ENCODE measurements around the gene HMGA1. TPM values are rescaled to one million over a fixed set of nuclear protein-coding genes. Genes with fewer than 3 reads are reported as not detected.

The HMGA1 gene
- total and polyA plus RNA-seq, 2 experiments from 2014 or later, result 43.4 to 69.0 TPM

DNA sequence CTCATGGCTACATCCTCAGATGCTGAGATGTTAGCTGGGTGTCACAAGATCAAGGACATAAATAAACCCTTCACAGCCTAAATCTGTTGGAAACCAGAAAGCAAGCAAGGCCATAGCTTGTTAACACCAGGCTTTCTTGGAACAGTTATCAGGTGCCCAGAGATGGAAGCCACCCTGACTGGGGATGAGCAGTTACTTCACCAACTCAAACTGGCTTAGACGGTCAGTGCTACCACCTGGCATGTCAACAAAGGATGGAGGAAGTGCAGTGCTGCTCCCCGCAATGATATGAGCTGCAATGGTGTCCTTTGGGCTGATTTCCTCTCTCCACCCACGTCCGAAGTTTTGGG is 41.1 kb downstream of the HMGA1 start:
- Histone ChIP-seq H3K4me1 (ENCODE audit: insufficient read depth) (no peaks in the 10 kb centered on the region), H3K9me2 (replicated peaks; ENCODE audit: insufficient read depth) (no peaks in the 10 kb centered on the region), H3K4me2 (no peak overlapping the region), H3K27ac (no peak overlapping the region), H3K4me3 (no peak overlapping the region), H3K79me2 (no peaks in the 10 kb centered on the region), H2AFZ (no peak overlapping the region), H3K27me3 (no peaks in the 10 kb centered on the region), H4K20me1 (ENCODE audit: insufficient read depth, poor library complexity, severe bottlenecking) (no peaks in the 10 kb centered on the region), H3K36me3 (replicated peaks; ENCODE audit: insufficient read depth, low read depth) (no peaks in the 10 kb centered on the region), H3K9me3 (ENCODE audit: low read depth) (no peaks in the 10 kb centered on the region)
- WGBS (ENCODE audit: low lambda C conversion rate, missing lambda C conversion rate), result 92% methylated on average over 4 of the region's 4 CpGs
- no peak for DNase-seq (ENCODE audit: low spot score)
- TF ChIP-seq EZH2phosphoT487 (IDR thresholded peaks at IDR 0.05; ENCODE audit: low read depth, severe bottlenecking, unreplicated experiment), result no peak
- no peak for TF ChIP-seq EZH2 (IDR thresholded peaks at IDR 0.05; ENCODE audit: borderline replicate concordance)
- TF ChIP-seq, protein P1, sequence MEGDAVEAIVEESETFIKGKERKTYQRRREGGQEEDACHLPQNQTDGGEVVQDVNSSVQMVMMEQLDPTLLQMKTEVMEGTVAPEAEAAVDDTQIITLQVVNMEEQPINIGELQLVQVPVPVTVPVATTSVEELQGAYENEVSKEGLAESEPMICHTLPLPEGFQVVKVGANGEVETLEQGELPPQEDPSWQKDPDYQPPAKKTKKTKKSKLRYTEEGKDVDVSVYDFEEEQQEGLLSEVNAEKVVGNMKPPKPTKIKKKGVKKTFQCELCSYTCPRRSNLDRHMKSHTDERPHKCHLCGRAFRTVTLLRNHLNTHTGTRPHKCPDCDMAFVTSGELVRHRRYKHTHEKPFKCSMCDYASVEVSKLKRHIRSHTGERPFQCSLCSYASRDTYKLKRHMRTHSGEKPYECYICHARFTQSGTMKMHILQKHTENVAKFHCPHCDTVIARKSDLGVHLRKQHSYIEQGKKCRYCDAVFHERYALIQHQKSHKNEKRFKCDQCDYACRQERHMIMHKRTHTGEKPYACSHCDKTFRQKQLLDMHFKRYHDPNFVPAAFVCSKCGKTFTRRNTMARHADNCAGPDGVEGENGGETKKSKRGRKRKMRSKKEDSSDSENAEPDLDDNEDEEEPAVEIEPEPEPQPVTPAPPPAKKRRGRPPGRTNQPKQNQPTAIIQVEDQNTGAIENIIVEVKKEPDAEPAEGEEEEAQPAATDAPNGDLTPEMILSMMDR (IDR thresholded peaks at IDR 0.05; ENCODE audit: poor library complexity), result no peak

DNA sequence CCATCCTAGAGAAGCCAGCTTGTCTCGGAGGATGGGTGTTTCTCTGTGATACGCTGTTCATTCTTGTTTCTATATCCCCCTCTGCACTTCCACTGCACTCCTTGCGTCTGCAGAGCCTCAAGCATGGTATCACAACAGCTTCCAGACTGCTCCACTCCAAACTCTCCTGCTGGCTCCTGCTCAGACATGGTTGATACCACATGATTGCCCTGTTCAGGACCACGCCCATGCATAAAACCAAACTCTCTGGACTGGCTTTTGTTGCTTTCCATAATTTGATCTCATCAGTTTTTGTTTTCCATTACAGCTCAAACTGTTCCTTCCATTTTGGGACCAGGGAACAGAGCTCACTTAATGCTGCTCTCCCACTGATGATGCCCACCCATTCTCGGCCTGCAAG is 42.2 kb downstream of the HMGA1 start:
- Histone ChIP-seq H4K20me1 (ENCODE audit: insufficient read depth, poor library complexity, severe bottlenecking) (no peaks in the 10 kb centered on the region), H3K9me2 (replicated peaks; ENCODE audit: insufficient read depth) (no peaks in the 10 kb centered on the region), H3K9me3 (ENCODE audit: low read depth) (no peaks in the 10 kb centered on the region), H3K27ac (no peak overlapping the region), H3K4me2 (no peak overlapping the region), H3K4me3 (no peak overlapping the region), H3K4me1 (ENCODE audit: insufficient read depth) (no peaks in the 10 kb centered on the region), H3K79me2 (no peaks in the 10 kb centered on the region), H3K27me3 (no peaks in the 10 kb centered on the region), H3K36me3 (replicated peaks; ENCODE audit: insufficient read depth, low read depth) (no peaks in the 10 kb centered on the region), H2AFZ (no peak overlapping the region)
- TF ChIP-seq EZH2phosphoT487 (IDR thresholded peaks at IDR 0.05; ENCODE audit: low read depth, severe bottlenecking, unreplicated experiment), result no peak
- TF ChIP-seq EZH2 (IDR thresholded peaks at IDR 0.05; ENCODE audit: borderline replicate concordance), result no peak
- TF ChIP-seq, protein P1 (IDR thresholded peaks at IDR 0.05; ENCODE audit: poor library complexity), result no peak
- WGBS (ENCODE audit: low lambda C conversion rate, missing lambda C conversion rate), result 91% methylated on average over 5 of the region's 5 CpGs
- no peak for DNase-seq (ENCODE audit: low spot score)

DNA sequence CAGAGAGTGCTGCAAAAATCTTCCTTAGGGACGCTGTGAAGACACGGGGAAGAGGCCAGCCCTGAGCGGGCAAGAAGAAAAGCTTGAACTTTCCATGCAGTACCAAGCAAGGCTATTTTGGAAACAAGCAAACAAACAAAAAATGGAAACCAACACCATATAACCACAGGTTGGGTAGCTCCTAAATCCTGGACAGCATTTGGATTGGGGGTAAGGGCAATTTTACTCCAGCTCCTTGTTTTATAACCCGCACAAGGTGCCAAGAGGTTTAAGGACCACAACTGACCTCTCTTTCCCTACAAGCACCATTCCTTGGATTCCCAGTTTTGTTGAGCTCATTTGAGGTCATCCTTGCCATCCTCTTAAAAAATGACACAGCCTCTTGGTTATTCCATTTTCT is 43.5 kb downstream of the HMGA1 start:
- WGBS (ENCODE audit: low lambda C conversion rate, missing lambda C conversion rate), result 95% methylated on average over 4 of the region's 4 CpGs

More for the DNA sequence above, 43.5 kb downstream of the HMGA1 start:
- no peak overlapping the region for H3K4me2 ChIP-seq
- no peaks in the 10 kb centered on the region for H3K27me3 ChIP-seq
- TF ChIP-seq EZH2phosphoT487 (IDR thresholded peaks at IDR 0.05; ENCODE audit: low read depth, severe bottlenecking, unreplicated experiment) (no peak), EZH2 (IDR thresholded peaks at IDR 0.05; ENCODE audit: borderline replicate concordance) (no peak)
- TF ChIP-seq, protein P1 (IDR thresholded peaks at IDR 0.05; ENCODE audit: poor library complexity), result no peak
- no peak overlapping the region for H3K4me3 ChIP-seq
- no peaks in the 10 kb centered on the region for H3K9me3 ChIP-seq (ENCODE audit: low read depth)
- no peaks in the 10 kb centered on the region for H3K4me1 ChIP-seq (ENCODE audit: insufficient read depth)
- no peak for DNase-seq (ENCODE audit: low spot score)
- no peaks in the 10 kb centered on the region for H3K9me2 ChIP-seq (replicated peaks; ENCODE audit: insufficient read depth)
- no peaks in the 10 kb centered on the region for H3K36me3 ChIP-seq (replicated peaks; ENCODE audit: insufficient read depth, low read depth)
- H4K20me1 ChIP-seq (ENCODE audit: insufficient read depth, poor library complexity, severe bottlenecking), result no peaks in the 10 kb centered on the region
- no peaks in the 10 kb centered on the region for H3K79me2 ChIP-seq
- no peak overlapping the region for H2AFZ ChIP-seq
- no peak overlapping the region for H3K27ac ChIP-seq

All from hepatocyte (in vitro differentiated cells).